Spleen (tissue), 11 donors: Measurements from ENCODE around the gene SCN4B. TPM values are rescaled to one million over a fixed set of nuclear protein-coding genes. Genes with fewer than 3 reads are reported as not detected.
A peak's percentile ranks its signal among the peaks of the same experiment; 100 is the strongest.

Experiments used
- DNase-seq: peaks from one replicate; pipeline ENCODE4 v3.0.0-alpha.2; 2020
- H3K27ac ChIP-seq, 8 donors: fragments of 200-600 bp; sonication (generic) in 7 of 8; 1 replicate in 4 of 8; 2 replicates in 4 of 8; pipeline versions ENCODE4 v1.5.0 to v1.8.0; 2016 to 2021; ENCODE audit warnings: inconsistent platforms in 4 of 8, mild to moderate bottlenecking in 4 of 8, moderate library complexity in 1 of 8
- H3K27me3 ChIP-seq, 7 donors: fragments of 200-600 bp; sonication (generic) in 6 of 7; replicated peaks in 1 of 7; 1 replicate in 4 of 7; 2 replicates in 3 of 7; pipeline versions ENCODE4 v1.5.0 to v1.8.0; 2016 to 2021; ENCODE audit warnings: inconsistent platforms in 3 of 7, mild to moderate bottlenecking in 1 of 7
- H3K36me3 ChIP-seq, 6 donors: fragments of 200-600 bp; sonication (generic) in 5 of 6; 1 replicate in 4 of 6; 2 replicates in 2 of 6; pipeline versions ENCODE4 v1.5.0 to v1.8.0; 2016 to 2021; ENCODE audit warnings: inconsistent platforms in 2 of 6
- H3K4me1 ChIP-seq, 6 donors: fragments of 200-600 bp; sonication (generic) in 5 of 6; 1 replicate in 3 of 6; 2 replicates in 3 of 6; pipeline versions ENCODE4 v1.5.0 to v1.8.0; 2016 to 2021; ENCODE audit warnings: inconsistent platforms in 3 of 6
- H3K4me3 ChIP-seq, 8 donors: fragments of 200-600 bp; sonication (generic) in 7 of 8; 1 replicate in 4 of 8; 2 replicates in 4 of 8; pipeline versions ENCODE4 v1.5.0 to v1.8.0; 2016 to 2021; ENCODE audit warnings: inconsistent platforms in 4 of 8, mild to moderate bottlenecking in 4 of 8, moderate library complexity in 2 of 8
- H3K9me3 ChIP-seq, 8 donors: fragments of 200-600 bp; sonication (generic) in 7 of 8; 1 replicate in 4 of 8; 2 replicates in 4 of 8; pipeline versions ENCODE4 v1.5.0 to v1.8.0; 2016 to 2021; ENCODE audit warnings: inconsistent platforms in 4 of 8
- CTCF ChIP-seq, 11 experiments: fragments of 200-600 bp in 7 of 11; fragments of 450-650 bp in 4 of 11; sonication (generic) in 4 of 11; IDR thresholded peaks in 8 of 11; conservative IDR thresholded peaks in 3 of 11; 1 replicate in 7 of 11; 2 replicates in 4 of 11; pipeline versions ENCODE4 v1.4.0 to v1.8.0; 2016 to 2021; ENCODE audit warnings: antibody characterized with exemption in 11 of 11, inconsistent platforms in 4 of 11, mild to moderate bottlenecking in 1 of 11
- POLR2A ChIP-seq, 3 donors: fragments of 450-650 bp; IDR thresholded peaks; one replicate each; pipeline ENCODE4 v1.5.1; 2017; ENCODE audit warnings: antibody characterized with exemption in 3 of 3, mild to moderate bottlenecking in 1 of 3
- POLR2AphosphoS5 ChIP-seq, 3 donors: sonication (generic); formaldehyde crosslinking; IDR thresholded peaks; one replicate each; pipeline ENCODE4 v1.5.1; 2017; ENCODE audit warnings: antibody characterized with exemption in 3 of 3
- WGBS, 5 donors: extraction: QIAGEN DNeasy Blood & Tissue Kit in 3 of 5; methylation state at CpG; one replicate each; pipeline versions ENCODE4 v1.1.5 to v1.1.7; 2013 to 2018; 5-methylcytosine and 5-hydroxymethylcytosine counted together
- intact Hi-C: fragments of 100-400 bp; cut with DNase I; formaldehyde crosslinking; loops from one replicate; pipeline ENCODE4 v1.15.0; 2023; ENCODE audit warnings: low total_unique reads
- polyA plus RNA-seq, 3 donors: library from polyadenylated mRNA; stranded (reverse); fragments of 200-250 nt; gene quantifications; one replicate each; pipeline ENCODE4 v1.2.1, GENCODE V29; 2013
- total RNA-seq, 7 donors: library from RNA; depleted of rRNA in 3 of 7; stranded (reverse); fragments of >200 nt in 3 of 7; fragmentation: NEBNext Ultra II Directional in 4 of 7; extraction: Animal tissue kit (Norgen Biotek cat#: 25700) in 4 of 7; gene quantifications; one replicate each; pipeline versions ENCODE4 v1.1.0 to v1.2.1, GENCODE V29; 2016 to 2021
- donor health status: healthy with polysubstance abuse.
- donor health status: DM: no; HTN: no; CAD: no; lungs with moderate emphysema.
- donor health status: DM: no; HTN: no; CAD: no.
- donor health status: Bipolar disorder and iron deficiency.
- donor health status: healthy.
- donor health status: DM: no; HTN: no; CAD: no.
- donor health status: DM: yes; HTN: yes; CAD: no.

The SCN4B gene
- total and polyA plus RNA-seq, 10 donors: 0.06 to 1.9 (median 0.41) TPM; not detected in 2

GRCh38 chr11:118091690-118092089 is 60.9 kb downstream of the SCN4B start:
- no peak overlapping the region for H3K27ac ChIP-seq
- no peak for DNase-seq
- H3K4me3 ChIP-seq: no peak overlapping the region
- TF ChIP-seq CTCF (IDR thresholded peaks at IDR 0.05 in 8 of 11, conservative IDR thresholded peaks at IDR 0.05 in 3 of 11) (no peak), POLR2AphosphoS5 (IDR thresholded peaks at IDR 0.05) (no peak), POLR2A (IDR thresholded peaks at IDR 0.05) (no peak)
- intact Hi-C loops: no loop called here
- peaks cover 0 to 21% (median 15%) of the 10 kb centered on the region in 8 donors for H3K9me3 ChIP-seq
- WGBS, 5 donors: 87 to 93% (median 91%) methylated on average over 6 of the region's 6 CpGs
- H3K27me3 ChIP-seq: no peaks in the 10 kb centered on the region
- peaks cover 0 to 7% (median 0%) of the 10 kb centered on the region in 6 donors for H3K4me1 ChIP-seq
- no peaks in the 10 kb centered on the region for H3K36me3 ChIP-seq

- WGBS, 5 donors: 79 to 91% (median 87%) methylated on average over 7 of the region's 7 CpGs
Observed at GRCh38 chr11:118090545-118091162, 62.0 kb downstream of the SCN4B start.

GRCh38 chr11:118088531-118088930 is 64.1 kb downstream of the SCN4B start:
- Histone ChIP-seq H3K9me3 (peaks cover 0 to 28% (median 16%) of the 10 kb centered on the region in 8 donors), H3K4me3 (no peak overlapping the region), H3K36me3 (no peaks in the 10 kb centered on the region), H3K27ac (peak overlapping the region in 4 of 8 donors; percentile 3 to 48 (median 28)), H3K27me3 (no peaks in the 10 kb centered on the region), H3K4me1 (peaks cover 0 to 21% (median 8%) of the 10 kb centered on the region in 6 donors)
- no peak for TF ChIP-seq POLR2AphosphoS5 (IDR thresholded peaks at IDR 0.05)
- intact Hi-C loops: no loop called here
- DNase-seq: peak; percentile 80
- WGBS, 5 donors: 29 to 48% (median 34%) methylated on average over 4 of the region's 4 CpGs

More at GRCh38 chr11:118090545-118091162, 62.0 kb downstream of the SCN4B start:
- H3K4me1 ChIP-seq: peaks cover 0 to 7% (median 0%) of the 10 kb centered on the region in 6 donors
- H3K27ac ChIP-seq: no peak overlapping the region
- no peaks in the 10 kb centered on the region for H3K27me3 ChIP-seq
- no peak for DNase-seq
- no peaks in the 10 kb centered on the region for H3K36me3 ChIP-seq
- intact Hi-C loops: no loop called here
- no peak overlapping the region for H3K4me3 ChIP-seq
- TF ChIP-seq POLR2AphosphoS5 (IDR thresholded peaks at IDR 0.05): no peak
- no peak for TF ChIP-seq CTCF (IDR thresholded peaks at IDR 0.05 in 8 of 11, conservative IDR thresholded peaks at IDR 0.05 in 3 of 11)
- TF ChIP-seq POLR2A (IDR thresholded peaks at IDR 0.05): no peak
- peaks cover 0 to 28% (median 16%) of the 10 kb centered on the region in 8 donors for H3K9me3 ChIP-seq

GRCh38 chr11:118087931-118088330 is 64.7 kb downstream of the SCN4B start:
- Histone ChIP-seq H3K4me3 (no peak overlapping the region), H3K27me3 (no peaks in the 10 kb centered on the region), H3K27ac (peak overlapping the region in 3 of 8 donors; percentile 3 to 48 (median 29)), H3K36me3 (no peaks in the 10 kb centered on the region), H3K4me1 (peaks cover 0 to 22% (median 9%) of the 10 kb centered on the region in 6 donors), H3K9me3 (peaks cover 0 to 28% (median 16%) of the 10 kb centered on the region in 8 donors)
- no peak for DNase-seq
- no peak for TF ChIP-seq POLR2A (IDR thresholded peaks at IDR 0.05)
- intact Hi-C loops: no loop called here
- 81 to 92% (median 86%) methylated on average over 6 of the region's 6 CpGs for WGBS, 5 donors

GRCh38 chr11:118086913-118087768 is 65.5 kb downstream of the SCN4B start, which contains the start of gene SMIM35:
Gene SMIM35 (minus strand): TSS chr11:118086963. CDS start chr11:118086757, 206 bp downstream.
- WGBS, 5 donors: 60 to 83% (median 71%) methylated on average over 5 of the region's 5 CpGs
- intact Hi-C loops: no loop called here
- peaks cover 0 to 22% (median 9%) of the 10 kb centered on the region in 6 donors for H3K4me1 ChIP-seq
- TF ChIP-seq POLR2AphosphoS5 (IDR thresholded peaks at IDR 0.05): no peak
- H3K4me3 ChIP-seq: no peak within 1 kb of the TSS
- DNase-seq: no peak
- no peaks in the 10 kb centered on the region for H3K27me3 ChIP-seq
- H3K9me3 ChIP-seq: peaks cover 0 to 28% (median 16%) of the 10 kb centered on the region in 8 donors
- H3K36me3 ChIP-seq: no peaks in the 10 kb centered on the region
- H3K27ac ChIP-seq: peak within 1 kb of the TSS in 1 of 8 donors; percentile 48
